WERI-Rb-1 (cell line): ENCODE measurements around the gene RNF138.

Experiments used
- DNase-seq: peaks from one replicate; pipeline ENCODE4 v3.0.0-alpha.2; 2020
- H3K27ac ChIP-seq: fragments of 250-450 bp; sonication (Bioruptor Pico); 2 replicates; pipeline ENCODE4 v1.5.1; 2020; ENCODE audit warnings: mild to moderate bottlenecking, moderate library complexity
- H3K27me3 ChIP-seq: fragments of 250-450 bp; sonication (Bioruptor Pico); 2 replicates; pipeline ENCODE4 v1.5.1; 2021; ENCODE audit warnings: mild to moderate bottlenecking, low read depth, moderate library complexity; ENCODE audit not compliant: insufficient read depth, severe bottlenecking
- H3K36me3 ChIP-seq: fragments of 250-450 bp; sonication (Bioruptor Pico); 2 replicates; pipeline ENCODE4 v1.5.1; 2020; ENCODE audit warnings: mild to moderate bottlenecking, moderate library complexity
- H3K4me3 ChIP-seq: 2 replicates; pipeline ENCODE4 v1.5.1; 2011; ENCODE audit warnings: low read depth, mild to moderate bottlenecking, control low read depth, low read length
- H3K9me3 ChIP-seq: fragments of 250-450 bp; sonication (Bioruptor Pico); 2 replicates; pipeline ENCODE4 v1.5.1; 2021; ENCODE audit warnings: mild to moderate bottlenecking, moderate library complexity; ENCODE audit not compliant: severe bottlenecking
- TF ChIP-seq, protein P1 (sequence below): IDR thresholded peaks from 2 replicates; pipeline ENCODE4 v1.5.1; 2011; ENCODE audit warnings: low read depth, mild to moderate bottlenecking, control low read depth, inconsistent platforms, low read length

Gene RNF138

DNA sequence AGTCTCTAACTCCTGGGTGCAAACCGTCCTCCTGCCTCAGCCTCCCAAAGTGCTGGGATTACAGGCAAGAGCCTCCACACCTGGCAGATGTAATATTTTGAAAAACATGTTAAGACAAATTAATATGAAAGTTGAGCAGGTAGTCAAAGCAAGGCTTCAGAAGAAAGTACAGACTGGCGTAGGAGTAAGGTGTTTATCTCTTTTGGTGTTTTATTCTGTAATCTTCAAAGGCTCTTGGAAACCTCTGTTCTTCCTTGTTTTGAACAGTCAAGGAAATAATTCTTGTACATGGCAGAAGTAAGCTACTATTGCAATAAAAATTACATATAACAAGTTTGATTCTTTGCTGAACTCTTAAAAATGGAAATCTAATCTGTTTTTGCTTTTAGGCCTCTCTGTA is 5.3 kb downstream of the RNF138 start:
- DNase-seq: no peak
- Histone ChIP-seq H3K36me3 (peaks cover 68% of the 10 kb centered on the region), H3K27ac (no peak overlapping the region), H3K9me3 (no peaks in the 10 kb centered on the region), H3K27me3 (no peaks in the 10 kb centered on the region), H3K4me3 (no peak overlapping the region)
- TF ChIP-seq, protein P1, sequence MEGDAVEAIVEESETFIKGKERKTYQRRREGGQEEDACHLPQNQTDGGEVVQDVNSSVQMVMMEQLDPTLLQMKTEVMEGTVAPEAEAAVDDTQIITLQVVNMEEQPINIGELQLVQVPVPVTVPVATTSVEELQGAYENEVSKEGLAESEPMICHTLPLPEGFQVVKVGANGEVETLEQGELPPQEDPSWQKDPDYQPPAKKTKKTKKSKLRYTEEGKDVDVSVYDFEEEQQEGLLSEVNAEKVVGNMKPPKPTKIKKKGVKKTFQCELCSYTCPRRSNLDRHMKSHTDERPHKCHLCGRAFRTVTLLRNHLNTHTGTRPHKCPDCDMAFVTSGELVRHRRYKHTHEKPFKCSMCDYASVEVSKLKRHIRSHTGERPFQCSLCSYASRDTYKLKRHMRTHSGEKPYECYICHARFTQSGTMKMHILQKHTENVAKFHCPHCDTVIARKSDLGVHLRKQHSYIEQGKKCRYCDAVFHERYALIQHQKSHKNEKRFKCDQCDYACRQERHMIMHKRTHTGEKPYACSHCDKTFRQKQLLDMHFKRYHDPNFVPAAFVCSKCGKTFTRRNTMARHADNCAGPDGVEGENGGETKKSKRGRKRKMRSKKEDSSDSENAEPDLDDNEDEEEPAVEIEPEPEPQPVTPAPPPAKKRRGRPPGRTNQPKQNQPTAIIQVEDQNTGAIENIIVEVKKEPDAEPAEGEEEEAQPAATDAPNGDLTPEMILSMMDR: no peak

DNA sequence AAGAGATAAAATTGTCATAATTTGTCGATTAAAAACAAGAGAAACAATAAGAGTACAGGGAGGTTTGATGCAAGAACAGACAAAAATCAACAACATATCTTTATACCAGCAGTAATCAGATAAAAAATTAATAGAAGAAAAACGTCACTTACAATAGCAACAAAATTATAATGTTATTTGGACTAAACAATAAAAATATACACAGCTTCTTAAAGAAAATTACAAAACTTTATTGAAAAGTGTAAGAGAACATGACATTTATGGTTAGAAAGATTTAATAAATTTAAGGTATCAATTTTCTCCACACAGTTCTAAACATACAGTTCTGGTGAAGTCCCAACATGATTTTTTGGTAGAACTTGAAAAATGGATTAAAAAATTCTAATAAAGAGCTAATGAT is 12.8 kb downstream of the RNF138 start:
- TF ChIP-seq, protein P1: no peak
- no peak overlapping the region for H3K27ac ChIP-seq
- no peaks in the 10 kb centered on the region for H3K9me3 ChIP-seq
- DNase-seq: no peak
- H3K36me3 ChIP-seq: peaks cover 26% of the 10 kb centered on the region
- no peaks in the 10 kb centered on the region for H3K27me3 ChIP-seq
- no peak overlapping the region for H3K4me3 ChIP-seq

DNA sequence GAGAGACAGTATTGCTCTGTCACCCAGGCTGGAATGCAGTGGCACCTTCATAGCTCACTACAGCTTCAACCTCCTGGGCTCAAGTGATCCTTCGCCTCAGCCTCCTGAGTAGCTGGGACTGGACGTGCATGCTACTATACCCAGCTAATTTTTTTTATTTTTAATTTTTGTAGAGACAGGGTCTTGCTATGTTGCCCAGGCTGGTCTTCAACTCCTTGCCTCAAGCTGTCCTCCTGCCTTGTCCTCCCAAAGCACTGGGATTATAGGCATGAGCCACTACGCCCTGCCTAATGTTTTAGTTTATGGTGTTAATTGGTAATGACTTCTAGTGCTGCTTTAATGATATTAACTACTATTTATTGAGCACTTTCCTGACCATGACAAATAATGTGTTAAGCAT is 18.3 kb downstream of the RNF138 start:
- DNase-seq: no peak
- H3K36me3 ChIP-seq: peaks cover 52% of the 10 kb centered on the region
- H3K27ac ChIP-seq: no peak overlapping the region
- no peaks in the 10 kb centered on the region for H3K27me3 ChIP-seq
- no peaks in the 10 kb centered on the region for H3K9me3 ChIP-seq
- no peak overlapping the region for H3K4me3 ChIP-seq
- TF ChIP-seq, protein P1: no peak

DNA sequence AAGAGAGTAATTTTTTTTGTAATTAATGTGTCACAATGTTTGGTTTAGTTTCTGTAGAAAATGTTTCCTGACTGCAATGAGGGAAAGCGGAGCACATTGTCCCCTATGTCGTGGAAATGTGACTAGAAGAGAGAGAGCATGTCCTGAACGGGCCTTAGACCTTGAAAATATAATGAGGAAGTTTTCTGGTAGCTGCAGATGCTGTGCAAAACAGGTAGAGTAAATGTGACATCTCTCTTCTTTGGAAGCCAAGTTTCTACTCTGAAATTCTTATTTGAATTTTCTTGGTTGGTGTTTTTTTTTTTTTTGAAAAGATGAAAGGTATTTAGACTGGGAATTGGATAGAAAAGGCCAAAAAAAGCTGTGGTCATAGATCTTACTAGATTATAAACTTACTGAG is 20.0 kb downstream of the RNF138 start:
- TF ChIP-seq, protein P1: no peak

DNA sequence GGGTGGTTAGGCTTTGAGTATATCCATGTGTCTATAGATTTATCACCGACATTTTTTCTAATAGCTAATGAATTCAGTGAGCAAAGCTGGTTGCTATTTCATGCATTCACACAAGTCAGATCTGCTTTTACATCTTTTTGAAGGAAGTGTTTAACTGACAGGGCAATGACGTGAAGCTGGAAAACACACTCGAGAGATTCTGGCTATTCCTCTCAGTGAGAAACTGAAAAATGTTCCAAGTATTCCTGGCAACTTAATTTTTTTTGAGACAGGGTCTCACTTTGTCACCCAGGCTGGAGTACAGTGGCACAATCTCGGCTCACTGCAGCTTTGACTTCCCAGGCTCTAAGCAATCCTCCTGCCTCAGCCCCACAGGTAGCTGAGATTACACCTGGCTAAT is 21.2 kb downstream of the RNF138 start:
- H3K27ac ChIP-seq: no peak overlapping the region
- H3K27me3 ChIP-seq: no peaks in the 10 kb centered on the region
- H3K36me3 ChIP-seq: peaks cover 73% of the 10 kb centered on the region
- no peak overlapping the region for H3K4me3 ChIP-seq
- TF ChIP-seq, protein P1: no peak
- DNase-seq: no peak
- no peaks in the 10 kb centered on the region for H3K9me3 ChIP-seq

More for the DNA sequence above, 20.0 kb downstream of the RNF138 start:
- Histone ChIP-seq H3K27me3 (no peaks in the 10 kb centered on the region), H3K9me3 (no peaks in the 10 kb centered on the region), H3K4me3 (no peak overlapping the region), H3K36me3 (peaks cover 61% of the 10 kb centered on the region), H3K27ac (no peak overlapping the region)
- no peak for DNase-seq

DNA sequence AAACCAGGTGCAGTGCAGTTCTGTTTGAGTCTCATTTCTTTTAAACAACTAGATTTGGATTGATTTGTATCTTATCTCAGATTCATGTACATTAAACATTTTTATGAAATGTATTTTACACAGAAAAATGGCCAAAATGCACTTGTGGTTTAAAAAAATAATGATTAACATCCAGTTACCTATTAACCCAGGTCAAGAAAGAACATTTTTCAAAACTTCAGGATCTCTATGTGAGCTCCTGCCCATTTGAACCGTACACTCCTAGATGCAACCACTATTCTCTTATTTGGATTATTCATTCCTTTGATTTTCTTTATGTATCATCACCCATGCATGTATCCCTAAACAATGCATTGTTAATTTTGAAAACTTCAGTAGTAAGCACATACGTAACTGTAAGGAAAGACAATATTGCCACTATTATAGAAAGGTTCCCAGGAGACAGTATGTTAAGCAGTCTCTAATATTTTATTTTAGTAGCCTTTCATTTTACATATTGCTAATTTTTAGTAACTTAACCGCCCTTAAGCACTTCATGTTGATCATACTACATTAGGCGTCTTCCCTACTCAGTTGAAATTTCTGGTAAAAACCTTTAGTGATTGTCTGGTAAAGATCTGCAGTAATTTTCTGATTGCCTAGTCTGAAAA is 22.7 kb downstream of the RNF138 start:
- no peak for DNase-seq
- no peaks in the 10 kb centered on the region for H3K9me3 ChIP-seq
- H3K27ac ChIP-seq: no peak overlapping the region
- TF ChIP-seq, protein P1: no peak
- no peaks in the 10 kb centered on the region for H3K27me3 ChIP-seq
- no peak overlapping the region for H3K4me3 ChIP-seq
- H3K36me3 ChIP-seq: peaks cover 86% of the 10 kb centered on the region
